ENCODE measurements around the gene HAVCR1. TPM values are rescaled to one million over a fixed set of nuclear protein-coding genes. Genes with fewer than 3 reads are reported as not detected.

Gene HAVCR1
- total RNA-seq (under 1 TPM in 1 of 6 donors, not detected in 5; 0.18 TPM), polyA plus RNA-seq (not detected)

GRCh38 chr5:157059093-157059539, at the start of gene HAVCR1:
Gene HAVCR1 (minus strand): TSS chr5:157059116. CDS start chr5:157057943, 1,173 bp downstream.
- FAIRE-seq (no peak), ATAC-seq (peak; percentile 75 to 98 (median 92)), DNase-seq (no peak)
- Histone ChIP-seq H3K27me3 (no peaks in the 10 kb centered on the region), H3K27ac (peak within 1 kb of the TSS in 1 of 4 donors; percentile 13), H3K4me1 (peaks cover 0 to 5% (median 0%) of the 10 kb centered on the region in 3 donors), H3K9me3 (no peaks in the 10 kb centered on the region), H3K36me3 (no peaks in the 10 kb centered on the region), H3K4me3 (no peak within 1 kb of the TSS)
- intact Hi-C loops (cut with DNase I), result no loop called here
- 30 to 51% methylated on average over 9 of the region's 9 CpGs for WGBS, 2 donors
- TF ChIP-seq CTCF (IDR thresholded peaks at IDR 0.05), result no peak

- H3K27me3 ChIP-seq, result no peaks in the 10 kb centered on the region
- no peaks in the 10 kb centered on the region for H3K36me3 ChIP-seq
- DNase-seq (no peak), ATAC-seq (no peak), FAIRE-seq (no peak)
- H3K9me3 ChIP-seq, result no peaks in the 10 kb centered on the region
- no peak for TF ChIP-seq CTCF (IDR thresholded peaks at IDR 0.05)
- 50 to 62% methylated on average over 3 of the region's 3 CpGs for WGBS, 2 donors
- peak overlapping the region in 1 of 4 donors; percentile 6 for H3K4me3 ChIP-seq
- intact Hi-C loops (cut with DNase I), result no loop called here
- H3K4me1 ChIP-seq, result no peaks in the 10 kb centered on the region
- H3K27ac ChIP-seq, result peak overlapping the region in 1 of 4 donors; percentile 33
Measured at GRCh38 chr5:157107508-157107907, 48.6 kb upstream of the HAVCR1 start.

- no peak for DNase-seq
- 67 to 76% methylated on average over 14 of the region's 14 CpGs for WGBS, 2 donors
- H3K4me3 ChIP-seq, result peak overlapping the region in 1 of 4 donors; percentile 6
- ATAC-seq, result peak in 2 of 4 donors; percentile 30 to 42
- no peak for TF ChIP-seq CTCF (IDR thresholded peaks at IDR 0.05)
- no peaks in the 10 kb centered on the region for H3K4me1 ChIP-seq
- H3K27ac ChIP-seq, result peak overlapping the region in 1 of 4 donors; percentile 33
- intact Hi-C loops (cut with DNase I), result no loop called here
- no peaks in the 10 kb centered on the region for H3K9me3 ChIP-seq
- H3K36me3 ChIP-seq, result no peaks in the 10 kb centered on the region
- FAIRE-seq, result no peak
- no peaks in the 10 kb centered on the region for H3K27me3 ChIP-seq
Measured at GRCh38 chr5:157106630-157107461, 47.9 kb upstream of the HAVCR1 start.

- ATAC-seq, result peak in 1 of 4 donors; percentile 65
- intact Hi-C loops (cut with DNase I), result no loop called here
Measured at GRCh38 chr5:157100140-157100679, 41.3 kb upstream of the HAVCR1 start.

More at GRCh38 chr5:157100140-157100679, 41.3 kb upstream of the HAVCR1 start:
- no peak for DNase-seq
- no peaks in the 10 kb centered on the region for H3K36me3 ChIP-seq
- H3K4me1 ChIP-seq, result no peaks in the 10 kb centered on the region
- TF ChIP-seq CTCF (IDR thresholded peaks at IDR 0.05), result no peak
- 62 to 79% methylated on average over 2 of the region's 2 CpGs for WGBS, 2 donors
- no peak for FAIRE-seq
- no peaks in the 10 kb centered on the region for H3K9me3 ChIP-seq
- no peaks in the 10 kb centered on the region for H3K27me3 ChIP-seq
- no peak overlapping the region for H3K27ac ChIP-seq
- H3K4me3 ChIP-seq, result no peak overlapping the region
